SW480 (cell line): Measurements from ENCODE around the gene CNTNAP2.

Experiments used
- DNase-seq: peaks from one replicate; pipeline ENCODE4 v3.0.0-alpha.2; 2016; ENCODE audit warnings: low spot score

The CNTNAP2 gene

DNA sequence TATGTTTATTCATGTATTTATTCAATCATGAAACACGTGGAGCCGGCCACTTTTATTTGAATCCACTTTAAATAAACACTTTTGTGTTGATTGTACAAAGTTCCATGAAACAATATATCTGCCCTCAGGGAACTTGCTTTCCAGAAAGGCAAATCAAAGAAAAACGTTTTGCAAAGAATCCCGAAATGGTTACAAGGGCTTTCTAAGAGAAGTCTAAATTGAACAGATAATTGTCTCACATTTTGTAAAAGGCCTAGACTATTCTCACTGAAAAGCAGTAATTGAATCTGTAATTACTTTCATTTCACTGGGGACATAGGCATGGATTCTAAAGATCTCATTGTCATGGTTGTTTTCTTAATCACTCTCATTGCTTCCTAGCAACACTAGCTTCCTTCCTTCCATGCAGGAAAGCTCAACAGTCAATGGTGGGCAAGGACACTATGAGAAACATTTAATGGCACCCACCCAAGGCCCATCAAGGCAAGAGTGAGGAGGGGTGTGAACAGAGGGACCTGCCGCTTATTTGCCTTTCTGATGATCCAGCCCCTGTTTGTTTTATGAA, 1851.5 kb downstream of the CNTNAP2 start:
- no peak for DNase-seq

DNA sequence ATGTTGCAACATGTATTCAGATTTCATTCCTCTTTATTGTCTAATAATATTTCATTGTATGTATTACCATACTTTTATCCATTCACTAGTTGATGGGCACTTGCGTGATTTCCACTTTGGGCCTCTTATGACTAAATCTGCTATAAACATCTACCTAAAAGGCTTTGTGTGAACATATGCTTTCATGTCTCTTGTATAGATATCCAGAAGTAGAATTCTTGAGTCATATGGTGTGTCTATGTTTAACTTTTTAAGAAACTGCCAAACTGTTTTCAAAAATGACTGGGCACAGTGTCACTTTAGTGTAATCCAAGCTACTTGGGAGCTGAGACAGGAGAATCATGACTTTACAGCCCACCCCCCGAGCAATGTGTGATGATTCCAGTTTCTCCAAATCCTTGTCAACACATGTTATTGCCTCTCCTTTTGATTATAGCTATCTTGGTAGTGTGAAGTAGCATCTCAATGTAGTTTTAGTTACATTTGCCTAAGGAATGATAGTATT, 1855.1 kb downstream of the CNTNAP2 start:
- DNase-seq, result no peak

DNA sequence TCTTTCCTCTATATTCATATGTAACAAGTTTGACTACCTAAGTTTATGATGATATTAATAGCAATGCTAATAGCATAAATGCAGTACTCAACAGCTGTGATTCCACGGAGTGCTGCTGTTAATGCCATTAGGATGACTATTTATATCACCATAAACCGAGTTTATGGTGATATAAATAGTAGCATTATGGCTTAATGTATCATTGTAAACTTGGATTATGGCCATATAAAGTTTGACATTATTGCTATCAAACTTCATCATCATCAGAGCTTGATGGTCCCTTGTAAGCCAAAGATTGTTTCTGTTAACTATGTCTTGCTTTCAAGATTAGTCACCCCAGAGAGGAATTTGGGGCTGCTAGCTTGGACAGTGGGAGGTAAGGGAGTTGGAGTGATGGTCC, 1861.6 kb downstream of the CNTNAP2 start:
- DNase-seq, result no peak

DNA sequence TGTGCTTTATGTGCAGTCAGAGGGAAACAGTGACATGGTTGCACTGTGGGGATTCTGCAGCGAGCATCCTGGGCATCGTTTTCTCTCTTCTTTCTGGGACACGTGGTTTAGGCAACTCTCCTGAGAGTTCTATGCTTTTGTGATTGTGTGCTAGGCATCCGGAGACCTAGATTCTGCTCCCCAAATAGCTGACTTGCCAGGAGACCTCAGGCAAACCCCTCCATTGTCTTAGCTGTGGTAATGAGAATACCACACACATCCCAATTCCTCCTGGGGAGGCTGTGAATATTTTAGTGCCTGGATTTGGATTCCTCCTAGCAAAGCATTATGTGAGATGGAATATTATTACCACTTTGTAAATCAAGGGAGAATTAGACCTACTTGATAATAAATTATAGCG, 1862.0 kb downstream of the CNTNAP2 start:
- no peak for DNase-seq

DNA sequence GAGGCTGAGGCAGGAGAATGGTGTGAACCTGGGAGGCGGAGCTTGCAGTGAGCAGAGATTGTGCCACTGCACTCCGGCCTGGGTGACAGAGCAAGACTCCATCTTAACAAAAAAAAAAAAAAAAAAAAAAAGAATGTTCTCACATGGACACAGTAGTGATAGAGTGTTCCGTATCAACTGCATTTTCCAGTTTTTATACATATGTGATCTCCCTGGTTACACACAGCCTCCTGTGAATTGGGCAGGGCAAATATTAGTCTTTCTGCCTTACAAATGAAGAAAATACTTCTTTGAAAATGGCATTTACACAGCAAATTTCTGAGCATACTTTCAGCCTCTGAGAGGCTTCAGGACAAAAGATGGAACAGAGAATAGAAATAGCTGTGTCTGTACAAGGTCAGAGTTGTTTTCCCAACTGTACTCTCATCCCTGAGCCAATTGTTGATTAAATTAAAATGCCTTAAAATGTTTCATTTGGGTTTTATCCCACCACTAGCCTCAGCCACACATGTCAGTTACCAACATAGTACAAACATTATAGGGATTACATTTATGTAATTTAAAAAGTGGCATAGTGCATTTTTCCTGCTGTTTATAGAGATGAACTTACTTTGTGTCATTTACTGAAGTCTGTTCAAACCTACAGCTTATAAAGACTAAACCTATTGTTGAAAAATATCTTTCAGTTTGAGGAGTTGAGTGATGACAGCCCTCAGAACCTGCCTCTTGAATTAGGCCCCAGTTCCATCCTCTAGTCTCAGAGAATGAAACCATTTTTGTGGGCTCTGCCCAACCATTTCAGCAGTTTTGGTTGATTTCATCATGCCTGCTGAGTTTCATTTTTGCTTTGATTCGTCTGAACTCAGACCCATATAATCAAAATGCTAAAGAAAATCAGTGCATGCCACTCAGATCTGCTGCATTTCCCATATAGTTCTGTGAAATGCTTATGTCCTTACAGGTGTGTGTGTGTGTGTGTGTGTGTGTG, 1864.5 kb downstream of the CNTNAP2 start:
- DNase-seq, result no peak

DNA sequence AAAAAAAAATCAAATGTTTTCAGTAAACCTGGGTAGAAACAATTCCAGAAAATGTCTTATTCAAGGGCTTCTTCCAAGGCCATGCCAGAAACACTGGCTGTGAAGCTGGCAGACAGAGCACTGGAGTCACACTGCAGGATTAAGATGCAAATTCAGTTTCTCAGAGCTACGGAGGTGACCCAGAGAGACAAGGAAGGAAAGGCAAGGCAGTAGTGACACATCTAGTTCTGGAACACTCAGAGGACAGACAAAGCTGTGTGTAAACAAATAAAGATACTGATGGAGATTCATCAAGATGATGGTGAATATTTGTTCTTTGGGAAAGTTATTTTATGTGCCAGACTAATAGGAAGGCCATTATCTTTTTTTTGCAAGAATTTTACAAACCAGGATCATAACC, 1865.7 kb downstream of the CNTNAP2 start:
- no peak for DNase-seq

DNA sequence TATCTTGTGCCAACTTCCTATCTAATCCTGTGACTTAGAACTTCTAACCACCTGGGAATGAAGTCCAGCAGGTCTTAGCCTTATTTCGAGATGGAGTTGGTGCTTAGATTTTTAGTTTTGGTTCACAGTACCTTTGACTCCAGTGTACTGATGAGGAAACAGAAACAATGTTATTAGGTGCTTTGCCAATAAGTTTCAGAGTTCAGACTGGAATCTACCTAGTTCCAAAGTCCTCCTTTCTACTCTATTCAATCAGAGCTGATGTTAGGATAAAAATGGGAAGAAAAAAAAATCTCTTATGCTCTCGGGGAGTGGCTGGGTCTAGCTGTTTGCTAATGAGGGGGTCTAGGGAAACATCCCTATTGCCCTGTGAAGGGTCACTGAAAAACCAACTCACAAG, 1867.7 kb downstream of the CNTNAP2 start:
- no peak for DNase-seq

DNA sequence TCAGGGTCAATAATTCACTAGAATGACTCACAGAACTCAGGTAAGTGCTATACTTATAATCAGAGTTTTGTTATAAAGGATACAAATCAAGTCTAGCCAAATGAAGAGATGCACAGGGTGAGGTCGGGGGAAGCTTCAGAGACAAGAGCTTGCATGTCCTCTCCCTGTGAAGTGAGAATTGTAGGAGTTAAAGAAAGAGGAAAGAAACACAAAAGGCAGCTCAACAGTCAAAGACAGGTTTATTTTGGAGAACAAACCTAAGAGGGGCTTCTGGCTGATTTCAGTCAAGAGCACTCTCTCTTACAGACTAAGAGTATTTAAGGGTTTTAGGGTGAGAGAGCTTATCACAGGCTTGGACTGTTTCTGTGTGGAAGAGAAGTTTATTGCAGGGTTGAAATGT, 1873.5 kb downstream of the CNTNAP2 start:
- DNase-seq, result no peak

DNA sequence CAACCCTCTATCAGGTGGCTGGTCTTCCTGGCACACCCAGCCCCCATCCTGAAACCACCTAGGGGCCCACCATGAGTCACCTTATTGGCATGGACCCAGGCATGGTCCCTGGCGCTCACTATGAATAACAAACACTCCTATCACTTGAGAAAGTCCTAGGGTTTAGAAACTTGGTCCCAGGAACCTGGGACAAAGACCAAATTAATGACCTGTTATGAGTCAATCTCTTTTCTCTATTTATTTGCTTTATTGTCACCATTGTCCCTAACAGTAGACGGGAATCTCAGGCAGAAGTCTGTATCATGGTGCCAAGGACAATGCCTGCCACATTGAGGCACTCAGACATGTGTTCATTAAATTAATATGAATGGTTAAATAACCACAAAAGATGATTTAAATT, 1874.3 kb downstream of the CNTNAP2 start:
- DNase-seq, result no peak

DNA sequence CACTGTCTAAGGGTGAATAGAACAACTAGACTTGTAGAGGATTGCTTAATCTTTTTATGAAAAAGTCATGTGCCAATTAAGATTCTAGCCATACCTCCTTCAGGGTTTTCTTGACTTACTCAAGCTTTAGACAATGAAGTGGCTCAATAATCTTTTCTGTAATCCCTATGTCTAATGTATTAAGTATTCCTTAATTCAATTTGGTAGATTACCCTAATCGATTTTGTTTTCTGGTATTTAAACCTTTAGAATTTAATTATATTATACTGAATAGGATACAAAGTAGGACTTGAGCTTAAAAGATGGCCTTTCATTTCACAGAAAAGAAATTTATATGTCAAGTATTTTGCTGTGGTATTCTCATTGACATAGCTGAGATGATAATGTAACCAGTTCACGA, 1876.1 kb downstream of the CNTNAP2 start:
- DNase-seq, result no peak

DNA sequence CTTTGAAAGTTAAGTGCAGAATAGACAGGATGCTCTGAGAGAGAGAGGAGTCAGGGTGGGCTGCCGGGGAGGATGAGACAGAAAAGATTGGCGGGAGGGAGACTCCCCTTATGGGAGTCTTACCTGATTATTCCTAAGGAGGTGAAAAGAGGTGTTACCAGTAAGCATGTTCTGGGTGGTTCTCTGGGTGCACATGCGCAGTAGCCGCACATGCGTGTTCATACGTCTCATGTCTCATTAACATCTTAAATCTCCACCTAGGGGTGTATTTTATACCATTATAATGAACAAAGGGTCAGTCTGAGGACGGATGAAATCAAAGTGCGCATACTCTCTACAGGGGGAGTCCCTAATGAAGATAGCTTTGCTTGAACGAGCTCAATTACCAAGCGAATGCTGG, 1881.0 kb downstream of the CNTNAP2 start:
- no peak for DNase-seq

DNA sequence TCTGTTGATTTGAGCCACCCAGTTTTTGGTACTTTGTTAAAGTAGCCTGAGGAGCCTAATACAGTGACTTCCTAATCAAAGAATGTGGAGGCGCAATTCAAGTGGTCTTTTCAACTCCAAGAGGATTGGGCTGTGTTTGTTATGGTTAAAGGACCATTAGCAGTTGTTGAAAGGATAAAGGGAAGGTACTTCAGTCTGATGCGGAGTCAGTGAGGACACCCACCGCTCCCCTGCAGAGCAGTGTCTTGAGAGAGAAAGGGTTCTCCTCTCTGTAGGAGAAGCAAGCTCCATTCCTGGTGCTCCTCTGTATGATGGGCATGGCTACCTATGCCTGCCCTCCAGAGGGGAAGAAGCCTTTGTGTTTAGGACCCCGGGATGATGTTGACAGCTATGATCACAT, 1883.4 kb downstream of the CNTNAP2 start:
- no peak for DNase-seq

DNA sequence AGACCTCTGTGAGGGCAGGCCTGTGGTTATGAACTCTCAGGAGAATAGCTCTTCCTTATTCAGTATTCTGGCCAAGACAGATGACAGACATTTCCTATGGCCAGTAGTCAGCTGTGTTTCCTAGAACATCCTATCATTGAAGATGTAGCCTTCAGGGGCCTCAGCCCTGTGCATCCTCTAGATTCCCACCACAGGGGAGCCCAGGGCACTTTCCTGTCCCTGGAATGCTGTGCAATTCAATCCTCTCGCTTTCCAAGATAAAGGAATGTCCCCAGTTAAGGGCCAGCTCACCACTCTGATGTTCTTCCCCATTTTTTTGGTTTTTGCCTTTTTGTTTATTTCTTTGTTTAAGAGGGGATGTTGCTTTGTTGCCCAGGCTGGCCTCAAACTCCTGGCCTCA, 1895.2 kb downstream of the CNTNAP2 start:
- no peak for DNase-seq

DNA sequence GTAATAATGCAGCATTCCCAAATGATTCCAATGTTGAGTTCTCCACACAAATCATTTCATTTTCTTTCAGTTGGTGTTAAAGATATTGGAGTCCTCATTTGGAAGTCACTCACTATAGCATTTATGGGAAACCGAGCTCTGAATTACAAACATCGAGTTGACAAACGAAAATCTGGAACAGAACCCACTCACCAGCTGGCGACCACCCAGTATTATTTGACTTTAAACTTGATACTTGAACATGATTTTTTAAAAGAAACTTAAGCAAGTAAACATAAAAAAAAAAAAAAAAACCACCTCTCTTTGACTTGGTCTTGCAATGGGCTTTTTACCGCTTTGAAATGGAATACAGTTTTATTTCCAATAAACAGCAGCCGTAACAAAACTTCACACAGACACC, 1897.4 kb downstream of the CNTNAP2 start:
- DNase-seq, result no peak

DNA sequence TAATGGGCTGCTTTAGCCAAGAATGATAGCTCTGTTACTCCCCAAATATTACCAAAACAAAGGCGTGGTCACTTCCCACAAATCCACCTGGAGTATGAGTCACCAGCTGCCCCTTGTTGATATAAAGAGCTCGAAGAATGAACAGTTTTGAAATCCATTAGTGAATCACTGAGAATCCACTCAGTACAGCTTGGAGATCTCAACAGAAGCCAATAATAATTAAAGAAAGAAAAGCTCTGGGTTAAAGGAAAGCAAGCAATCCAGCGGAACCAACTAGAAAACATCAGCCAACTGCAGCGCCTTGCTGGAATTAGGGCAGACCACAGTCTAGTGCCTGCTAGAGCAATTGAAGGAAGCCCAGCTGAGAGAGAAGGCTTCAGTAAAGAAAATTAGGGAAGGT, 1897.9 kb downstream of the CNTNAP2 start:
- DNase-seq, result peak; percentile 57

DNA sequence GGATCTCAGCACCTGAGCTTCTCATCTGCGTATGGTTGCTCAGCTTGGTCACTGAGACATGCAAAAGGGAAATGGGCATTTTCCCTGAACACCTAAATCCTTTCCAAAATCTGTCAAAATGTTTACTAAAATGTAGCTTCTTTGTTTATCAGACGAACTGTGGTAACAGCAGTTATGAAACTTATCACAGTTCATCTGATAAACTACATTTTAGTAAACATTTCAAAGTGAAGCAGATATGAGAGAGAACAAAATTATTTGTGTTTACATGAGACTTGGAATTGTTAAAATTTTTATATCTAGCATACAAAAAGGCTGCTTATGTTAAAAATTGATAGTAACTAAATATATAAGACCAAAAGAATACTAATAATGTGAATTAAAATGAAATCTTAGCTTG, 1900.5 kb downstream of the CNTNAP2 start:
- DNase-seq, result no peak

DNA sequence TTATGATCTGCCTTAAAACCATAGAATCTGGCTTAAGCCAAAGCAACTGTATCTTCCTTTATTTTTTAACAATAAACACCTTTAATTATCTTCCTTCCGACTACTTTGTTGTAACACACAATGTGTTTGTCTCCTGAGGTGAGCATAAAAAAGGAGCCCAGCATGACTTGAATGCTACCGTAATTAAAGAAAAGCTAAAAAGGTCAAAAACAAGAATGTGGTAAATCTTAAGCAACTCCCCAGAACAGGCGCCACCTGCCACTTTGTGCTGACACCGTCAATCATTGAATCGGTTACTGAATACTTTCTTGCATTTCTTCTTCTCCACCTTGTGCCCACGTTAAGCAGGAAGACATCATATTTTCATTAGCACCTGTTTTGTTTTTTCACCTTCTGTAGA, 1904.1 kb downstream of the CNTNAP2 start:
- DNase-seq, result no peak

DNA sequence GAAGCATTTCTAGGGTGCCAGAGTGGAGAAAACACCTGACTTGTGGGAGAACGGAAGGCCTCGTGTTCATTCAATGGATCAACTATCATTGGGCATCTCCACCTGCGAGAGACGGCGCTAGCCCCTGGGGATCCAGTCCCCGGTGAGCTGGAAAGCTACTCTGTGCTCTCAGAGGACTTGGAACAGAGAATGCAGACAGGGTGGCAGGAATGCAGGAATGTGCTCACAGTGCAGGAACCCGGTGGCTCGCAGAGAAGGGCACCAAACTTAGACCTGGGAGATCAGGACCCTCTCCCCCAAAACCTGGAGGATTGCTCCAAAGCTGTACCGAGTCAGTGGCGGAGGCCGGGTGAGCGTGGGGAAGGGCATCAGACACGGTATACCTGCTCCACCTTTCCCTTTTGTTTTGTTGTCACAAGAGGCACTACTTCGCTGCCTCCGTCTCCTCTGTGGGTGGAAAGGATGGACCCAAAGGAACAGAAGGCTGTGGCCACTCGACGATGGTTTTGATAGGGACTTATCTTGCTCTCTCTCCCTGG, 1905.0 kb downstream of the CNTNAP2 start:
- DNase-seq, result no peak

DNA sequence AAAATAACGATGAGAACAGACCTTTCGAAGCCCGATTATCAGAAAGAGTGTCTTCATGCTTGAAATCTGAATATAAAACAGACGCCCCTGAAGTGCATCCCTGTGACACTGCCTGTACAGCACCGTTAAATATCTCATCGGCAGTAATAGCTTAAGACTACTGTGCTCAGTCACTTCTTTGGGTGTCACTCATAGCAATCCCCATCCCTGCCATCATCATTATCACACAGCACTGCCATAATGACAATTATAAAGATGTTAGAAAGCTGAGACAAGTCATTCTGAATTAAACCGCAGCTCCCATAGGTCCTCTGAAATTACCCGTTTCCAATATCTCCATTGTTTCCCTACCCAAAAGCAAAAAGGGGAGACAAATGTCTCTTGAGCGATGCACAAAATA, 1906.2 kb downstream of the CNTNAP2 start:
- no peak for DNase-seq

DNA sequence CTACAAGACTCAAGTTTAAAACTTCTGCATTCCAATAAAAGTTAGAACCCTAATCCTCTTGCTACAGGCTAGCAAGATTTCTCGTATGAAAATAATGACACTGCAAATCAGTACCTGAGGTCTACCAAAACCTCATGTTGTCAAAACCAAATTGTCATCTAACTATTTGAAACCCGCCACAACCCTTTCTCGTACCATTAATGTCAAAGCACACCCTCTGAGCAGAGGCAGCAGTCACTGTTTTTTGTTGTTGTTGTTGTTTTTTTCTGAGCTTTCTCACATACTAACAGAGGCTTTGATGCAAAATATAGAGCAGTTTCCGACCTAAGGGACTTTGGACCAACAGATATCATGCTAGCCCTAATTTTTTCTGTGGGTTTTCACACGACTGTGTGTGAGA, 1910.1 kb downstream of the CNTNAP2 start:
- no peak for DNase-seq

DNA sequence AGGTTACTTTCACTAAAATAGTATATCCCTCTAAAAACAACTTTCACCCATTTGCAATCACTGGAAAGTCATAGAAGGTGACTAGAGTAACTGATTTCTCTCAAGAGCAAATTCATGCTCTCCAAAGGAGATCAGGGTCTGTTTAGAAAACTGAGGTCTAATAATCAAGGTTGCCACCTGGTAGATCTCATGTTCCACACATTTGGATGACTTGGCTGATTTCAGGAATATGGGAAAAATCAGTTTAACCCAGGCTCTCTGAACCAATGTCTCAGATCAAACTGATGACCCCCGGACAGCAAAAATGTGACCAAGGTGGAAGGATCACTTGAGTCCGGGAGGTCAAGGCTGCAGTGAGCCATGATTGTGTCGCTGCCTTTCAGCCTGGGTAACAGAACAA, 1911.6 kb downstream of the CNTNAP2 start:
- DNase-seq, result no peak

DNA sequence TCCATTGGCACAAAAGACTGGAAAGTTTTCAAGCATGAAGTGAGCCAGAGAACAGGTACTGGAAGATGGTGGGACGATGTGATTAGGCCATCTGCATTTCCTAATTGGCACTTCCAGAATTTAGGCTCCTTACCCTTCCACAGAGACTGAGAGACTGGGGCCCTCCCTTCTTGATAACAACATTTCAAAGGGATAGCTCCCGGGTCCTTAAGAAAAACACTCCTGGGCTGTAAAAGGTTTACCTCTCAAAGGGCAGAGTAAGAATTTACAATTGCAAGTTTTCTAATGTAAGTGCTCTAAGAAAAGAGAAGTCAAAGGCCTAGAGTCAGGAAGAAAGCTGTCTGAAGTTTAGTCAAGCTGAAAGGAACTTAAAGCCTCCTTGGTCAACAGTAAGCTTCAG, 1914.4 kb downstream of the CNTNAP2 start:
- no peak for DNase-seq

DNA sequence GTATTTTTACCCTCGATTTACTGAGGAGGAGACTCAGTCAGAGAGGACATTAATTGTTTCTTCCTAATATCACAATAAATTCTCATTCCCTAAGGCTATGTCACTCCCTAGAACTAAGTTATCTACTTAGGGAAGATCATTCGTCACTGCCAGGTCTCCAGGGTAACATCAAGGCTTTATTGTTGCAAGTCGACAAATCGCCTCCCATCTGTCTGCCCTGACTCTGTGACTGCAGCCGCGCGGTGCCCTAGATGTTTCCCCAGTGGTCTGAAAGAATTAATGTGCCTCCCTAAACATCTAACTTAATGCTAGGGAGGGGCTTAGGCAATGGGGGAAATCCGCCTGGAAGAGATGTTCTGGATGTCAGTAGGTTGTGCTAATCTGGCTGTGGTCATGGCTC, 1915.2 kb downstream of the CNTNAP2 start:
- no peak for DNase-seq
